Measurements from ENCODE around the gene SYPL2.

DNA sequence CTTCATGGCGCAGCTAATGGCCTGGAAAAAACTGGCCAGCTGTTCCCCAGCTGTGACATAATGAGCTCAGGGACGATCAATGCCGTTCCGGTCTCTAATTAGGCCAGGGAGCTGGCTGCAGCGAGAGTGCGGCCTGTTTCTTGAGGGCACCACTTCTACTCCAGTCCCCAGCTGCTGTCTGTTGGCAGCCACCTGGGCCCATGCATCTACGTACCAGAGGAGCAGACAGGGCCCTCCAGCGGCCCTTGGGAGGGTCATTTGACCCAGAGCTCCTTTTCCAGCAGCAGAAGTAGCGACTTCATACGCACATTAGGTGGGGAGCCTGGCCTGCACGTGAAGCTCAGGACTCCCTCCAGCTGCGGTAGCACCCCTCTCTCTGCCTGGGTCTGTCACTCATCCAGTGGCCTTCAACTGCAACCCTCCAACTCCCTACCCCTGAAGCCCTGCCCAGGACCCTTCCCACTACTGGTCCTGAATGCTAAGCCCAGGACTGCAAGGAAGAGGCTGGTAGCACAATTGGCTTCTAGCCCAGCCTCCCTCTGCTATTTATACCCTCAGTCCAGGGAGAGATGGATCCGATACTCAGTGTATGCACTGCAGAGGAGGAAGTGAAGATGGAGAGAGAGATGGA, 64.2 kb downstream of the SYPL2 start:
- TF ChIP-seq, protein P1, sequence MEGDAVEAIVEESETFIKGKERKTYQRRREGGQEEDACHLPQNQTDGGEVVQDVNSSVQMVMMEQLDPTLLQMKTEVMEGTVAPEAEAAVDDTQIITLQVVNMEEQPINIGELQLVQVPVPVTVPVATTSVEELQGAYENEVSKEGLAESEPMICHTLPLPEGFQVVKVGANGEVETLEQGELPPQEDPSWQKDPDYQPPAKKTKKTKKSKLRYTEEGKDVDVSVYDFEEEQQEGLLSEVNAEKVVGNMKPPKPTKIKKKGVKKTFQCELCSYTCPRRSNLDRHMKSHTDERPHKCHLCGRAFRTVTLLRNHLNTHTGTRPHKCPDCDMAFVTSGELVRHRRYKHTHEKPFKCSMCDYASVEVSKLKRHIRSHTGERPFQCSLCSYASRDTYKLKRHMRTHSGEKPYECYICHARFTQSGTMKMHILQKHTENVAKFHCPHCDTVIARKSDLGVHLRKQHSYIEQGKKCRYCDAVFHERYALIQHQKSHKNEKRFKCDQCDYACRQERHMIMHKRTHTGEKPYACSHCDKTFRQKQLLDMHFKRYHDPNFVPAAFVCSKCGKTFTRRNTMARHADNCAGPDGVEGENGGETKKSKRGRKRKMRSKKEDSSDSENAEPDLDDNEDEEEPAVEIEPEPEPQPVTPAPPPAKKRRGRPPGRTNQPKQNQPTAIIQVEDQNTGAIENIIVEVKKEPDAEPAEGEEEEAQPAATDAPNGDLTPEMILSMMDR (conservative IDR thresholded peaks at IDR 0.05; ENCODE audit: low read length): no peak
- TF ChIP-seq EZH2phosphoT487 (IDR thresholded peaks at IDR 0.05; ENCODE audit: borderline replicate concordance): no peak

Measured in Loucy (cell line).